B cell (primary cell): ENCODE results near the gene C16orf54.
"Not testable (repeated sequence)": the region's sequence is repeated elsewhere in the genome, so short reads cannot be mapped to it uniquely, and the experiment has no call there.

Source experiments
- CTCF ChIP-seq: fragments of 200-600 bp; IDR thresholded peaks from one replicate; pipeline ENCODE4 v1.8.0; 2022; ENCODE audit warnings: antibody characterized with exemption, mild to moderate bottlenecking
- EZH2 ChIP-seq: IDR thresholded peaks from 2 replicates; pipeline ENCODE4 v1.6.1; 2012; ENCODE audit warnings: borderline replicate concordance, low read depth, mild to moderate bottlenecking, moderate library complexity, low read length; ENCODE audit not compliant: insufficient read depth, poor library complexity, severe bottlenecking

GRCh38 chr16:29746518-29746917 is 728 bp upstream of the C16orf54 start:
- not testable (repeated sequence) for TF ChIP-seq CTCF, EZH2
